HG03571 (cell line): ENCODE data around the gene ITGA7.

Source experiments
- ATAC-seq: cut with Tn5 transposase; IDR thresholded peaks from one replicate; pipeline ENCODE4 v1.9.1; 2021; ENCODE audit not compliant: unreplicated experiment

ITGA7 gene

GRCh38 chr12:55683676-55684075 is 24.0 kb downstream of the ITGA7 start:
- ATAC-seq = no peak

- no peak for ATAC-seq
These were observed 25.5 kb downstream of the ITGA7 start for GRCh38 chr12:55682087-55682796.

GRCh38 chr12:55681142-55682077 is 26.3 kb downstream of the ITGA7 start:
- ATAC-seq = no peak

GRCh38 chr12:55679691-55680090 is 28.0 kb downstream of the ITGA7 start:
- ATAC-seq = no peak

DNA sequence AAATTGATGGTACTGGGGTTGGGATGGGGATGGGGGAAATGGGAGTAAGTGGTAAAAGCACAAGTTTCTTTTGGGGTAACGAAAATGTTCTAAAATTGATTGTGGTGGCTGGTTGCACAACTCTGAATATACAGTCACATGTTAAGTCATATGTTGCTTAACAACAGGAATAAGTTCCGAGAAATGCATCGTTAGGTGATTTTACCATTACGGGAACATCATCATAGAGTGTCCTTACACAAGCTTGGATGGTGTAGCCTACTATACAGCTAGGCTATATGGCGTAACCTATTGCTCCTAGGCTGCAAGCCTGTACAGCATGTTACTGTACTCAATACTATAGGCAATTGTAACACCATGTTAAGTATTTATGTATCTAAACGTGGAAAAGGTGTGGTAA is 31.0 kb downstream of the ITGA7 start:
- no peak for ATAC-seq

DNA sequence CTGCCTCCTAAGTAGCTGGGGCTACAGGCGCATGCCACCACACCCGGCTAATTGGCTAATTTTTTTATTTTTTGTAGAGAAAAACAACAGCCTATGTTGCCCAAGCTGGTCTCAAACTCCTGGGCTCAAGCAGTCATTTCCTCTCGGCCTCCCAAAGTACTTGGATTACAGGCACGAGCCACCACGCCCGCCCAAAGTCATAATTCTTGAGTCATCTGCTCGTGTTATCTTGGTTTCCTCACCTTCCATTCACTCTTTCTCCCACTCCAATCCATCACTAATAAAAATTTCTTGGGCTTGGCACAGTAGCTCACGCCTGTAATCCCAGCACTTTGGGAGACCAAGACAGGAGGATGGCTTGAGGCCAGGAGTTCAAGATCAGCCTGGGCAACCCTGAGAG is 32.0 kb downstream of the ITGA7 start:
- ATAC-seq = no peak

- peak; percentile 99 for ATAC-seq
These were observed 34.1 kb downstream of the ITGA7 start for GRCh38 chr12:55673638-55674037.

- no peak for ATAC-seq
These were observed 36.0 kb downstream of the ITGA7 start for GRCh38 chr12:55671746-55672145.

GRCh38 chr12:55670276-55670675 is 37.4 kb downstream of the ITGA7 start:
- ATAC-seq = no peak

DNA sequence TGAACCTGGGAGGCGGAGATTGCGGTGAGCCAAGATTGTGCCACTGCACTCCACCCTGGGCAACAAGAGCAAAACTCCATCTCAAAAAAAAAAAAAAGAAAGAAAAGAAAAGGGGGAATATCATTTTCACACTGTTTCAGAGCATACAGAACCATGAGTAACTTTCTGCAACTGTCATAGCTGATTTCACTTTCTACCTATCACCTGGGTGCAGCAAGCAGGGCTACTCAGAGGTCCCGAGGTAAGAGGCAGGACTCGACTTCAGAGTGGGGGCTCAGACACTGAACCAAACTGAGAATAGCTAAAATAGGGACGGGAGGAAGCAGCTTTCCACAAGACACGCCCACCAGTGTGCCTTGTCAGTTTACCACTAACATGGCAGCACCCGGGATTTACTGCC is 41.2 kb downstream of the ITGA7 start:
- no peak for ATAC-seq

DNA sequence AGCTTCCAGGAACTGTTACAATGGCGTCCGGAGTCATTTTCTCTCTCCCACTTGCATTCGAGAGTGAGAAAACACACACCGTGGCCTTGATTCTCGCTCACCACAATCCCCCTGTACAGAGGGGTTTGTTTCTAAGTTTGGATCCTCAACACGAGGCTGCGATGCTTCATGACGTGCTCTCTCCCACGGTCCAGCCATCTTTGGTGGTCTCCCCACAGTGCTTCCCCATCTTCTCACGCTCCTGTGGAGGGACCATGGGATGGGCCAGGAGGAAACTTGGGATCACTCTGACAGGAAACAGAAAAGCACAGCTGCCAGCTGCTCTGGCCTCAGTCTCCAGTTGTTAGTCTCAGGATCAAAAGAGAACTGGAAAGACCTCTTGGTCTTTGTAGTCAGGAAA is 42.9 kb downstream of the ITGA7 start:
- ATAC-seq = no peak

DNA sequence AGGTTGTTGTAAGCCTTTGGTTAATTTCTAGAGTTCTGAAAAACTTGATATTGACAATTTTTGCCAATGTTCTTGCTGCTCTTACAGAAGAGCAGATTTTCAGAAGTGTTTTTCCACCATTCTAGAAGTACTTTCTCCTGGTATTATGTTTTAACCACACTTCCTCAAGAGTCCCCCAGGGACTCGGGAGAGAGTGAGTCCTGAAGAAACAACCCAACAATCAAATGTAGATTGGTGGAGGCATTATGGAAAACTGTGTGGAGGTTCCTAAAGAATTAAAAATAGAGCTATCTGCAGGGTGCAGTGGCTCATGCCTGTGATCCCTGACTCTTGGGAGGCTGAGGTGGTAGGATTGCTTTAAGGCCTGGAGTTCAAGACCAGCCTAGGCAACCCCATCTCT is 44.3 kb downstream of the ITGA7 start:
- no peak for ATAC-seq

DNA sequence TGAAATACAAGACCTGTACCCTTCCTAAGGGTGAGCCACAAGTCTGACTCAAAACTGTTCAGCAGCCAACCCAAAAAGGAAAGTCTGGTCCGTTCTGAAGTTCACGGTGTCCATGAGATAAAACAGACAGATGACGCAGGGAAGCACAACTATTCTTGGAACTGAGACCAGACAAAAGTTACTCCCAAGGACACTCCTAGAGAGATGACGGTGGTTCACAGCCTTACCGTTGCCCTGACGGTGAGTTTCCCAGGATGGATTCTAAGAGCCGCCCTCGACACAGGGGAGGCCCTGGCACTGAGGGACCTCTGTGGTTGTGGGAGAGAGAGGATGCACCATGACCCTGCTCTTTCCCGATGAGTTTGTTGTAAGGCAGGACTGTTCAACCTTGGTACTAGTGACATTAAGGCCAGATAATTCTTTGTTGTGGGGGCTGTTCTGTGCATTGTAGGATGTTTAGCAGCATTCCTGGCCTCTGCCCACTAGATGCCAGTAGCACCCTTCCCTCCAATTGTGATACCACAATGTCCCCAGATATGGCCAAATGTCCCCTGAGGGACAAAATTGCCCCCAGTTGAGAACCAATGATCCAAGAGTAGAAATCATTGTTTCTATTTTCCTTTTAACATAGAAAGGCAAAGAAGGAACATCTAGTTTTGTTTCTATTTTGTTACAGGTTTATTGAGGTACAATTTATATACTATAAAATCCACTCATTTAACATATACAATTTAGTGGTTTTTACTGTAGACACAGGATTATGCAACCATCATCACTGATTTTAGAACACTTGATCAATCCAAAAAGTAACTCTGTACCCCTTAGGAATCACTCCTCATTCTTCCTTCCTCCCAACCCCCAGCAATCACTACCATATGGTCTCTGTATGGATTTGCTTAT is 48.0 kb downstream of the ITGA7 start:
- no peak for ATAC-seq

DNA sequence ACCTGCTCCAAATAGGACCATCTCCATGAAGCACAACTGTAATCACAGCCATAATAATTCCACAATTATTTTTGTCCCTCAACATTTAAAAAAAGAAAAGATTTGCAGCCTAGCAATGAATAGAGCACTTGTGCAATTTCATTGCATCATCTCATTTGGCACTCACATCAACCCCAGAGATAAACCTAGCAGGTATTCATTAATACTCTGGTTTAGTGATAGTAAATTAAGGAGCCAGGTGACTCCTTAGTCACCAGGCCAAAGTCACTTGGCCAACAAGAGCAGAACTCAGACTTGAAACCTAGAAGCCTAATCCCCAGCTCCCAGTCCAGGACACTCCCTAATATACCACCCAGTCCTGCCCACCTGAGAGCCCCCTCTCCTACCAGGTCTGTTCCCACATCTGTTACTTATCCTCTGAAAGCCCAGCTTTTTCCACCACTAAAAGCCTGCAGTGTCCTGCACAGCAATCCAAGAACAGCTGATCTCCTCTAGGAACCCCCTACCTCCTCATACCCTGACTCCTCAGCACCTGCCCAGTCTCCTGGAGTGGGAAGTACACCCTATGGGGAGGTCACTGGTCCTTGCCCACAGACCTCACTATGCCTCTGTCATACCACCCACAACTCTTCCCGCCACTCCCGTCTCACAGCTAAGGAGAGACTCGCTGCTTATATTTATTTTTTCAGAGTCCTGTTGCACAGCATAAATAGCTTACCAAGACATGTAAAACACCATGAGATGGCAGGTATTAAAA is 48.9 kb downstream of the ITGA7 start:
- no peak for ATAC-seq

- ATAC-seq = no peak
These were observed 49.5 kb downstream of the ITGA7 start for GRCh38 chr12:55658212-55658611.

GRCh38 chr12:55657212-55657611 is 50.5 kb downstream of the ITGA7 start:
- ATAC-seq = no peak

DNA sequence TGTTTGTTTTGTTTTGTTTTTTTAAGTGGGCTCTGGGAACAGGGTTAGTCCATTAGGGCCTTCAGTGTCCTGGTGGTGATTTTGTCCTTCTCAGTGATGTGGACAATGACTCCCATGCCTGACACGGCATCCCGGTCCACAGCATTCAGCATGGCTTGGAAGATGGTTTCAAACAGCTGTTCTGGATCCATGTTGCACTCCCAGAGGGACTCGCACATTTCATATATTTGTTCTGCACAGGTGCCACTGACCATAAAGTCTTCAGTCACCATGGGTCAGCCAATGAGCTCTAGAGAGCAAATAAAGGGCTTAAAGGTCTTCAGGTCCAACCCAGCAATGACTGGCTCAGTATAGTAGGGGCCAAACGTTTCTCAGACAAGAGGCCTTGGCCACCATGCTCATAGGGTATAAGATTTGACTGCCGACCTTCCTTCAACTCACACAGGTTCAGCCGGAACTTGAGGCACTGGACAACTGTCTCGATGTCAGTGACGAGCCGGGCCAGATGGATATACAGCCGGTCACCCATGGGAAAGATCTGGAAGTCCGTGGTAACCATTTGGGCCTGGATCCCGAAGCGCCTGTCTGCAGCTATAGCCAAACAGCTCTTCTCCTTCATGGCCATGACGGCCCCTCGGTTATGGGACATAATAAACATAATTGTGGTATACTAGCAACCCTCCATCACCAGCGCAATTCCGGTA is 53.0 kb downstream of the ITGA7 start:
- ATAC-seq = no peak

- no peak for ATAC-seq
These were observed 54.7 kb downstream of the ITGA7 start for GRCh38 chr12:55653031-55653430.

DNA sequence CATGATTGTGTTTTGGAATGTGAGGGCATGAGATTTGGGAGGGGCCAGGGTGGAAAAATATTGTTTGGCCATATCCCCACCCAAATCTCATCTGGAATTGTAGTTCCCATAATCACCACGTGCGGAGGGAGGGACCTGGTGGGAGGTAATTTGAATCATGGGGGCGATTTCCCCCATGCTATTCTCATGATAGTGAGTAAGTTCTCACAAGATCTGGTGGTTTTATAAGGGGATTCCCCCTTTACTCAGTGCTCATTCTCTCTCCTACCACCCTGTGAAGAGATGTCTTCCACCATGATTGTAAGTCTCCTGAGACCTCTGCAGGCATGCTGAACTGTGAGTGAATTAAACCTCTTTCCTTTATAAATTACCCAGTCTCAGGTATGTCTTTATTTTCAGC is 55.4 kb downstream of the ITGA7 start:
- no peak for ATAC-seq

DNA sequence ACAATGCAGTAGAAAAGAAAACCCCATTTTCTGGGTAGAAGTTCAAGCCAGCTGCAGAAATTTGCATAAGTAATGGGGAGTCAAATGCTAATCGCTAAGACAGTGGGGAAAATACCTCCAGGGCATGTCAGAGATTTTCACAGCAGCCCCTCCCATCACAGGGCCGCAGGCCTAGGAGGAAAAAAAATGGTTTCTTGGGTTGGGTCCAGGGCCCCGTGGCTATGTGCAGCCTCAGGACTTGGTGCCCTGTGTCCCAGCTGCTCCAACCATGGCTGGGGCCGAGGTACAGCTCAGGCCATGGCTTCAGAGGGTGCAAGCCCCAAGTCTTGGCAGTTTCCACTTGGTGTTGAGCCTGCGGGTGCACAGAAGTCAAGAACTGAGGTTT is 56.4 kb downstream of the ITGA7 start:
- ATAC-seq = no peak
